SK-N-SH (cell line): ENCODE results near the gene NPIPA7. TPM values are rescaled to one million over a fixed set of nuclear protein-coding genes. Genes with fewer than 3 reads are reported as not detected.
"Not testable (repeated sequence)": the region's sequence is repeated elsewhere in the genome, so short reads cannot be mapped to it uniquely, and the experiment has no call there.

Experiments
- CTCF ChIA-PET: fragments of 300-600, 350-600 bp; formaldehyde crosslinking; extraction: SDS; loops from one replicate; lab custom pipeline; 2021; lab: Yijun Ruan, JAX
- POLR2A ChIA-PET: fragments of 350-600 bp; sonication (Branson Sonifier 250); formaldehyde crosslinking; extraction: SDS; loops from one replicate; lab custom pipeline; 2020; ENCODE audit warnings: antibody characterized with exemption, inconsistent platforms; lab: Yijun Ruan, JAX
- DNase-seq: peaks from one replicate; pipeline ENCODE4 v3.0.0; 2012
- H2AFZ ChIP-seq: fragments of 200-600 bp; sonication (generic); 2 replicates; pipeline ENCODE4 v1.8.1; 2016; ENCODE audit warnings: antibody characterized with exemption, mild to moderate bottlenecking, low read depth
- H3F3A ChIP-seq: fragments of 200-600 bp; sonication (generic); replicated peaks from 2 replicates; pipeline ENCODE3; 2016; ENCODE audit warnings: antibody characterized with exemption, mild to moderate bottlenecking; ENCODE audit not compliant: insufficient read depth
- H3K27ac ChIP-seq, 2 experiments: fragments of 200-500 bp in 1 of 2; fragments of 200-600 bp in 1 of 2; sonication (Bioruptor generic) in 1 of 2; sonication (generic), shearing (Covaris generic) in 1 of 2; 2 replicates each; pipeline versions ENCODE4 v1.5.1 to v1.6.1; 2014 to 2016; ENCODE audit warnings: low read depth in 2 of 2, inconsistent platforms in 1 of 2, low read length in 1 of 2, mild to moderate bottlenecking in 1 of 2, mixed read lengths in 1 of 2
- H3K27me3 ChIP-seq: fragments of 200-600 bp; sonication (generic), shearing (Covaris generic); 2 replicates; pipeline ENCODE4 v1.6.1; 2016; ENCODE audit warnings: mixed run types; ENCODE audit not compliant: insufficient read depth
- H3K36me3 ChIP-seq, 2 experiments: fragments of 200-500 bp in 1 of 2; fragments of 200-600 bp in 1 of 2; sonication (Bioruptor generic) in 1 of 2; sonication (generic) in 1 of 2; replicated peaks in 1 of 2; 2 replicates each; pipeline versions ENCODE3 to v1.5.1; 2014 to 2016; ENCODE audit warnings: low read length in 1 of 2, mild to moderate bottlenecking in 1 of 2; ENCODE audit not compliant: insufficient read depth in 2 of 2, control insufficient read depth in 1 of 2
- H3K4me1 ChIP-seq, 2 experiments: fragments of 200-500 bp in 1 of 2; fragments of 200-600 bp in 1 of 2; sonication (Bioruptor generic) in 1 of 2; sonication (generic), shearing (Covaris generic) in 1 of 2; 2 replicates each; pipeline versions ENCODE4 v1.5.1 to v1.6.1; 2014 to 2016; ENCODE audit warnings: low read depth in 1 of 2, low read length in 1 of 2, mixed run types in 1 of 2; ENCODE audit not compliant: insufficient read depth in 2 of 2, control insufficient read depth in 1 of 2
- H3K4me2 ChIP-seq: fragments of 200-600 bp; sonication (generic), shearing (Covaris generic); 2 replicates; pipeline ENCODE4 v1.6.1; 2017; ENCODE audit warnings: mixed run types
- H3K4me3 ChIP-seq, 2 experiments: fragments of 200-500 bp in 1 of 2; fragments of 200-600 bp in 1 of 2; sonication (Bioruptor generic) in 1 of 2; sonication (generic), shearing (Covaris generic) in 1 of 2; 2 replicates each; pipeline versions ENCODE4 v1.5.1 to v1.8.1; 2014 to 2016; ENCODE audit warnings: low read depth in 2 of 2, inconsistent platforms in 1 of 2, low read length in 1 of 2, mild to moderate bottlenecking in 1 of 2, mixed read lengths in 1 of 2, moderate library complexity in 1 of 2
- H3K79me2 ChIP-seq: fragments of 200-600 bp; sonication (generic); 2 replicates; pipeline ENCODE4 v1.8.1; 2017; ENCODE audit warnings: mild to moderate bottlenecking; ENCODE audit not compliant: insufficient read depth
- H3K9ac ChIP-seq: fragments of 200-600 bp; sonication (generic); 2 replicates; pipeline ENCODE4 v1.6.1; 2017; ENCODE audit warnings: mixed run types
- H3K9me2 ChIP-seq: fragments of 200-600 bp; sonication (generic); 2 replicates; pipeline ENCODE4 v1.6.1; 2017; ENCODE audit warnings: mixed run types
- H3K9me3 ChIP-seq: fragments of 200-600 bp; sonication (generic); 2 replicates; pipeline ENCODE4 v1.6.1; 2017; ENCODE audit warnings: mixed run types, mild to moderate bottlenecking, moderate library complexity
- H4K20me1 ChIP-seq: fragments of 200-600 bp; sonication (generic); 2 replicates; pipeline ENCODE4 v1.6.1; 2017; ENCODE audit warnings: mild to moderate bottlenecking, mixed run types; ENCODE audit not compliant: insufficient read depth
- WGBS: methylation state at CpG from one replicate; pipeline ENCODE4 v1.1.6; 2017; ENCODE audit warnings: low lambda C conversion rate; 5-methylcytosine and 5-hydroxymethylcytosine counted together
- polyA plus RNA-seq, 3 experiments: library from polyadenylated mRNA; depleted of rRNA; stranded (reverse); fragments of >200 nt; gene quantifications; 2 replicates each; pipeline ENCODE4 v1.2.3, GENCODE V29; 2012

NPIPA7 gene
- 16.7 and 26.9 TPM in 2 replicates for polyA plus RNA-seq (2012; rRNA removed)
- polyA plus RNA-seq (2012; cell fraction: cytosol; rRNA removed), result 11.1 and 11.3 TPM in 2 replicates
- polyA plus RNA-seq (2012; cell fraction: nucleus; rRNA removed), result 41.8 and 75.5 TPM in 2 replicates

GRCh38 chr16:16378840-16379239 is at the start of gene NPIPA7:
Gene NPIPA7 (plus strand): TSS chr16:16379140. CDS start chr16:16379245, 105 bp downstream.
- H3K27ac ChIP-seq, POLR2A ChIA-PET: not testable (repeated sequence)
- WGBS, result no CpG with 5 or more reads among the region's 3 CpGs

GRCh38 chr16:16331466-16331865 is 47.5 kb upstream of the NPIPA7 start:
- WGBS, result 87% methylated on average over 5 of the region's 23 CpGs
- H3K36me3 ChIP-seq, DNase-seq, H3K9ac ChIP-seq, H3K4me3 ChIP-seq, H3K9me2 ChIP-seq, H3K4me2 ChIP-seq, H3K27ac ChIP-seq, H4K20me1 ChIP-seq, H3K9me3 ChIP-seq, POLR2A ChIA-PET, CTCF ChIA-PET, H3K79me2 ChIP-seq, H2AFZ ChIP-seq, H3F3A ChIP-seq, H3K27me3 ChIP-seq, H3K4me1 ChIP-seq: not testable (repeated sequence)

More at GRCh38 chr16:16378840-16379239, at the start of gene NPIPA7:
- H4K20me1 ChIP-seq, H3K79me2 ChIP-seq, DNase-seq, H3K9me3 ChIP-seq, H3K27me3 ChIP-seq, H3K4me2 ChIP-seq, H3K36me3 ChIP-seq, H3K4me3 ChIP-seq, H3F3A ChIP-seq, H3K4me1 ChIP-seq, CTCF ChIA-PET, H2AFZ ChIP-seq, H3K9me2 ChIP-seq, H3K9ac ChIP-seq: not testable (repeated sequence)

GRCh38 chr16:16357556-16357955 is 21.4 kb upstream of the NPIPA7 start:
- H3K4me1 ChIP-seq, H4K20me1 ChIP-seq, H3K79me2 ChIP-seq, H3K27me3 ChIP-seq, H3K9me3 ChIP-seq, H3K27ac ChIP-seq, H3K4me3 ChIP-seq, H3K4me2 ChIP-seq, H3K9me2 ChIP-seq, DNase-seq, H3K9ac ChIP-seq, POLR2A ChIA-PET, H3F3A ChIP-seq, H2AFZ ChIP-seq, H3K36me3 ChIP-seq, CTCF ChIA-PET: not testable (repeated sequence)
- WGBS, result 78% methylated on average over 8 of the region's 30 CpGs

- H3K27me3 ChIP-seq, H3K79me2 ChIP-seq, H3K27ac ChIP-seq, H4K20me1 ChIP-seq, H3K36me3 ChIP-seq, H2AFZ ChIP-seq, H3K4me1 ChIP-seq, H3K9me3 ChIP-seq, H3K9me2 ChIP-seq, CTCF ChIA-PET, H3K4me2 ChIP-seq, H3F3A ChIP-seq, POLR2A ChIA-PET, H3K4me3 ChIP-seq, DNase-seq, H3K9ac ChIP-seq: not testable (repeated sequence)
- WGBS, result 59% methylated on average over 6 of the region's 40 CpGs
Observed at GRCh38 chr16:16358539-16359240, 20.2 kb upstream of the NPIPA7 start.

- not testable (repeated sequence) for H3K79me2 ChIP-seq
Observed at GRCh38 chr16:16363595-16363994, 15.3 kb upstream of the NPIPA7 start.

GRCh38 chr16:16364100-16364499 is 14.8 kb upstream of the NPIPA7 start:
- H3K36me3 ChIP-seq, H3K27ac ChIP-seq, H3K79me2 ChIP-seq, H3K9me3 ChIP-seq, H3K4me2 ChIP-seq, CTCF ChIA-PET, H2AFZ ChIP-seq, H3F3A ChIP-seq, H3K9ac ChIP-seq, DNase-seq, H4K20me1 ChIP-seq, H3K4me1 ChIP-seq, H3K4me3 ChIP-seq, POLR2A ChIA-PET, H3K9me2 ChIP-seq, H3K27me3 ChIP-seq: not testable (repeated sequence)
- no CpG with 5 or more reads among the region's 39 CpGs for WGBS

More at GRCh38 chr16:16363595-16363994, 15.3 kb upstream of the NPIPA7 start:
- H3K9ac ChIP-seq, POLR2A ChIA-PET, DNase-seq, H3K4me1 ChIP-seq, CTCF ChIA-PET, H3K27me3 ChIP-seq, H2AFZ ChIP-seq, H3K4me3 ChIP-seq, H4K20me1 ChIP-seq, H3K9me2 ChIP-seq, H3K4me2 ChIP-seq, H3F3A ChIP-seq, H3K9me3 ChIP-seq, H3K36me3 ChIP-seq, H3K27ac ChIP-seq: not testable (repeated sequence)
- no CpG with 5 or more reads among the region's 31 CpGs for WGBS
